ENCODE results near the gene CGB7. TPM values are rescaled to one million over a fixed set of nuclear protein-coding genes. Genes with fewer than 3 reads are reported as not detected.
A peak's percentile ranks its signal among the peaks of the same experiment; 100 is the strongest.

Gene CGB7
- total RNA-seq, 1 experiment from 2014 or later = 1.2 TPM

DNA sequence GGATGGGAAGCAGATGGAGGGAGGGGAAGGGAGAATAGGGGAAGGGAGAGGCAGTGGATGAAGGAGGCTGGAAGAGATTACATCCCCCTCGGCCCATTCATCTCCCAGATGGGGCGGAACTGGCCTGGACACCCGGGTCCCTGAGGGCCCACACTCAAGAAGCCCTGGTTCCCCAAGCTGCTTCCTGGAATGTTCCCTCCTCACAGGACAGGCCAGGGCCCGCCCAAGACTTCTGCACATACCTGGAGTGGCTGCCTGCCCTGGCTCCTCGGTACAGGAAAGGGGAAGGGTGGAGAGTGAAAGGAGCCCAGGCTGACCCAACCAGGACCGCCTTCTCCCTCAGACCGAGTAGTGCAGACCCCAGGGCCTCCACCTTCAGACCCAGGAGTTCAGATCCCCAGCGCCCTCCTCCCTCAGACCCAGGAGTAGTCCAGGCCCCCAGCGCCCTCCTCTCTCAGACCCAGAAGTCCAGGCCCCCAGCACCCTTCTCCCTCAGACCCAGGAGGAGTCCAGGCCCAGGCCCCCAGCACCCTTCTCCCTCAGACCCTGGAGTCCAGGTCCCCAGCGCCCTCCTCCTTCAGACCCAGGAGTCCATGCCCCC is 6.6 kb upstream of the CGB7 start:
- H3K9me3 Mint-ChIP-seq = peaks cover 2 to 9% of the 10 kb centered on the region in 2 experiments; a peak in 3 of 5 replicates
- no peak overlapping the region for H3K9ac ChIP-seq (ENCODE audit: extremely low read depth, insufficient read length, low read length)
- H3K27ac Mint-ChIP-seq = no peak overlapping the region

More for the DNA sequence above, 6.6 kb upstream of the CGB7 start:
- Histone ChIP-seq H3K56ac (ENCODE audit: insufficient read length, low read depth, low read length) (no peak overlapping the region), H2AFZ (ENCODE audit: low read length) (no peak overlapping the region), H3K4me1 (ENCODE audit: insufficient read depth, low read length) (peaks cover 2% of the 10 kb centered on the region; the same call in 1 of the 2 replicates), H4K91ac (ENCODE audit: insufficient read length, low read depth, low read length) (no peak overlapping the region), H3K4me2 (ENCODE audit: insufficient read depth, insufficient read length, low read length) (peak overlapping the region; percentile 62), H3K23me2 (ENCODE audit: insufficient read length, low read depth, low read length, poor library complexity, severe bottlenecking) (peaks cover 3% of the 10 kb centered on the region), H2BK120ac (ENCODE audit: low read depth, low read length, poor library complexity, severe bottlenecking) (no peak overlapping the region), H3K14ac (ENCODE audit: insufficient read depth, low read length) (no peak overlapping the region), H4K8ac (replicated peaks; ENCODE audit: insufficient read length, low read depth, low read length) (no peak overlapping the region), H3K27me3 (ENCODE audit: insufficient read depth, low read length) (peaks cover 17% of the 10 kb centered on the region; the same call in 1 of the 2 replicates), H2BK15ac (ENCODE audit: low read depth, low read length) (no peak overlapping the region), H3K79me1 (ENCODE audit: insufficient read depth, low read depth, low read length, poor library complexity, severe bottlenecking) (no peaks in the 10 kb centered on the region), H2BK20ac (ENCODE audit: low read depth, low read length, poor library complexity, severe bottlenecking) (no peak overlapping the region), H2BK5ac (ENCODE audit: insufficient read length, low read length) (no peak overlapping the region), H3K79me2 (ENCODE audit: insufficient read depth, low read length) (no peaks in the 10 kb centered on the region), H4K5ac (ENCODE audit: insufficient read length, low read depth, low read length) (no peak overlapping the region), H3K9me3 (ENCODE audit: control insufficient read depth, low read depth, low read length) (no peaks in the 10 kb centered on the region), H2AK5ac (ENCODE audit: insufficient read length, low read length) (no peak overlapping the region), H4K20me1 (ENCODE audit: control insufficient read depth, insufficient read depth, insufficient read length) (no peaks in the 10 kb centered on the region), H3T11ph (ENCODE audit: low read length) (no peak overlapping the region), H3K4ac (ENCODE audit: low read depth, low read length) (no peak overlapping the region), H3K23ac (ENCODE audit: insufficient read length, low read depth, low read length) (no peak overlapping the region), H2BK12ac (ENCODE audit: insufficient read length, low read depth, low read length) (no peak overlapping the region), H3K18ac (ENCODE audit: insufficient read length, low read depth, low read length) (no peak overlapping the region), H3K27ac (ENCODE audit: insufficient read length, low read depth, low read length) (no peak overlapping the region)
- no peak for TF ChIP-seq CTCF (conservative IDR thresholded peaks at IDR 0.05)
- Mint-ChIP-seq H3K36me3 (ENCODE audit: insufficient read depth in 1 of 3, low read depth in 3 of 3) (peaks cover 0 to 3% (median 2%) of the 10 kb centered on the region in 3 experiments; a peak in 3 of 7 replicates), H3K4me1 (peaks cover 29 to 44% of the 10 kb centered on the region in 2 experiments), H3K4me3 (peak overlapping the region; percentile 50 to 75), H3K27me3 (ENCODE audit: low read depth) (peaks cover 76% of the 10 kb centered on the region)
- no CpG with 5 or more reads among the region's 10 CpGs for WGBS (ENCODE audit: extremely low coverage, insufficient read length, low lambda C conversion rate)
- peak; percentile 68 for DNase-seq

All from H9 (cell line).